ENCODE results near the gene NPIPA7. TPM values are rescaled to one million over a fixed set of nuclear protein-coding genes. Genes with fewer than 3 reads are reported as not detected.
"Not testable (repeated sequence)": the region's sequence is repeated elsewhere in the genome, so short reads cannot be mapped to it uniquely, and the experiment has no call there.

Gene NPIPA7
- 1 to 10 TPM; 1.1 to 7.7 (median 4.4) TPM for total RNA-seq
- 8.4 TPM for total RNA-seq (2013)
- 0 reads per million in 29 experiments for total RNA-seq

DNA sequence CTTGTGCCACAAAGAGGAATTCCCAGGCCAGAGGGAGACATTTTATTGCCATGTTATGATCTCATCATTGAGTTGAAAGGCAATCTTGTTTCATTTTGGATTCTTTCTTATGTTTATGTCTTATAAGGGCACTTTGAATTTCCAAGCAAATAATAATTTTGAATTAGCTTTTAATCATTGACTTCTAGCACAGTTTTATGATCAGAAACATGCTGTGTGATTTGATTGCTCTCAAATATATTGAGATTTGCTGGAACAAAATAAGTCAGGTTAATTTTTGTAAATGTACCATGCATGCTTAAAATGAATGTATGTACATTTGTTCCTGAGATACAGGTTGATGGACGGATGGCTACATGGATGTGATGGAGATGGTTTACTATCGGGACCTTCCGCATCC is at the start of gene NPIPA7:
Gene NPIPA7 (plus strand): TSS at position 301 of the 400 bp plus-strand sequence. CDS start 105 bp downstream, outside the sequence.
- H3K4me3 Mint-ChIP-seq; H3K4me3 ChIP-seq (ENCODE audit: control insufficient read depth in 1 of 2, extremely low read depth in 1 of 2, low read length in 1 of 2); H3K36me3 Mint-ChIP-seq; H3K27ac ChIP-seq (ENCODE audit: low read length); H3K27me3 Mint-ChIP-seq; H3K4me1 Mint-ChIP-seq; ATAC-seq (replicated peaks in 1 of 4); H3K27ac Mint-ChIP-seq; H3K36me3 ChIP-seq (ENCODE audit: control insufficient read depth in 2 of 2, extremely low read depth in 1 of 2, insufficient read depth in 1 of 2, low read length in 1 of 2); H3K27me3 ChIP-seq (replicated peaks in 1 of 2; ENCODE audit: control insufficient read depth in 2 of 2, extremely low read depth in 1 of 2, insufficient read depth in 2 of 2, low read length in 1 of 2); H3K9me3 ChIP-seq; POLR2A ChIA-PET; H3K9me3 Mint-ChIP-seq; DNase-seq; H3K4me1 ChIP-seq (ENCODE audit: control insufficient read depth in 1 of 2, extremely low read depth in 1 of 2, insufficient read depth in 2 of 2, low read length in 2 of 2); CTCF ChIA-PET: not testable (repeated sequence)
- no CpG with 5 or more reads among the region's 3 CpGs for WGBS (ENCODE audit: insufficient coverage)

DNA sequence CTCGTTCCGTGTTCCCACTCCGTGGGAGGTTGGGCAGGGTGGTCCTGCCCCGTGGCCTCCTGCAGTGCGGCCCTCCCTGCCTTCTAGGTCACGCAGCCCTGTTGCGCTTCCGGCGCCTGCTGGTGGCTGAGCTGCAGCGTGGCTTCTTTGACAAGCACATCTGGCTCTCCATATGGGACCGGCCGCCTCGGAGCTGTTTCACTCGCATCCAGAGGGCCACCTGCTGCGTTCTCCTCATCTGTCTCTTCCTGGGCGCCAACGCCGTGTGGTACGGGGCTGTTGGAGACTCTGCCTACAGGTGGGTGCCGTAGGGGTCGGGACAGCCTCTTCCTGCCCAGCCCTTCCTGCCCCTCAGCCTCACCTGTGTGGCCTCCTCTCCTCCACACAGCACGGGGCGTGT is 47.5 kb upstream of the NPIPA7 start:
- POLR2A ChIA-PET; H3K4me3 ChIP-seq (ENCODE audit: control insufficient read depth in 1 of 2, extremely low read depth in 1 of 2, low read length in 1 of 2); H3K9me3 Mint-ChIP-seq; H3K4me3 Mint-ChIP-seq; H3K27ac Mint-ChIP-seq; H3K27me3 ChIP-seq (replicated peaks in 1 of 2; ENCODE audit: control insufficient read depth in 2 of 2, extremely low read depth in 1 of 2, insufficient read depth in 2 of 2, low read length in 1 of 2); CTCF ChIA-PET; H3K27me3 Mint-ChIP-seq; H3K9me3 ChIP-seq; H3K4me1 ChIP-seq (ENCODE audit: control insufficient read depth in 1 of 2, extremely low read depth in 1 of 2, insufficient read depth in 2 of 2, low read length in 2 of 2); H3K36me3 ChIP-seq (ENCODE audit: control insufficient read depth in 2 of 2, extremely low read depth in 1 of 2, insufficient read depth in 1 of 2, low read length in 1 of 2); ATAC-seq (replicated peaks in 1 of 4); H3K4me1 Mint-ChIP-seq; H3K36me3 Mint-ChIP-seq; H3K27ac ChIP-seq (ENCODE audit: low read length): not testable (repeated sequence)
- no CpG with 5 or more reads among the region's 23 CpGs for WGBS (ENCODE audit: insufficient coverage)
- DNase-seq = peak in 1 of 35 experiments; percentile 0

- H3K27ac Mint-ChIP-seq; POLR2A ChIA-PET; H3K4me3 Mint-ChIP-seq; H3K4me1 ChIP-seq (ENCODE audit: control insufficient read depth in 1 of 2, extremely low read depth in 1 of 2, insufficient read depth in 2 of 2, low read length in 2 of 2); H3K36me3 Mint-ChIP-seq; H3K9me3 Mint-ChIP-seq; H3K27me3 ChIP-seq (replicated peaks in 1 of 2; ENCODE audit: control insufficient read depth in 2 of 2, extremely low read depth in 1 of 2, insufficient read depth in 2 of 2, low read length in 1 of 2); H3K4me3 ChIP-seq (ENCODE audit: control insufficient read depth in 1 of 2, extremely low read depth in 1 of 2, low read length in 1 of 2); H3K27me3 Mint-ChIP-seq; DNase-seq; H3K9me3 ChIP-seq; CTCF ChIA-PET; H3K4me1 Mint-ChIP-seq; ATAC-seq (replicated peaks in 1 of 4); H3K36me3 ChIP-seq (ENCODE audit: control insufficient read depth in 2 of 2, extremely low read depth in 1 of 2, insufficient read depth in 1 of 2, low read length in 1 of 2); H3K27ac ChIP-seq (ENCODE audit: low read length): not testable (repeated sequence)
- WGBS (ENCODE audit: insufficient coverage) = 80% methylated on average over 5 of the region's 30 CpGs
Measured at GRCh38 chr16:16357556-16357955, 21.4 kb upstream of the NPIPA7 start.

DNA sequence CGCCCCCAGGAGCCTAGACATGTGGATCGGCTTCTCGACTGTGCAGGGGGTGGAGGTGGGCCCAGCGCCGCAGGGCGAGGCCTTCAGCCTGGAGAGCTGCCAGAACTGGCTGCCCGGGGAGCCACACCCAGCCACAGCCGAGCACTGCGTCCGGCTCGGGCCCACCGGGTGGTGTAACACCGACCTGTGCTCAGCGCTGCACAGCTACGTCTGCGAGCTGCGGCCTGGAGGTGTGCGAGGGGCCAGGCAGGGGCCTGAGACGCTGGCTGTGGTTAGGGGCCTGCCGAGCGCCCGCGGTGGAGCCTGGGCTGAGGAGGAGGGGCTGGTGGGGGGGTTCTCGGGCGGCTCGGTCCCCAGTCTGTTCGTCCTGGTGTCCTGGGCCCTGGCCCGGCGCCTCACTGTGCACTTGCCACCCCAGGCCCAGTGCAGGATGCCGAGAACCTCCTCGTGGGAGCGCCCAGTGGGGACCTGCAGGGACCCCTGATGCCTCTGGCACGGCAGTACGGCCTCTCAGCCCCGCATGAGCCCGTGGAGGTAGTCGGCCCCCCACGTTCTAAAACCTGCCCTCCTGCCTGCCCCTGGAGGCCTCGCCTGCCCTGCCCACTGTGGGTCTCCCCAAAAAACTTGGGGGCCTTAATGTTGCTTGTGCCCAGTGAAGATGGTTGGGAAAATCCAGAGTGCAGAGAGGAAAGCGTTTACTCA is 20.2 kb upstream of the NPIPA7 start:
- no CpG with 5 or more reads among the region's 40 CpGs for WGBS (ENCODE audit: insufficient coverage)
- H3K9me3 ChIP-seq; H3K4me3 Mint-ChIP-seq; H3K4me1 Mint-ChIP-seq; H3K27me3 ChIP-seq (replicated peaks in 1 of 2; ENCODE audit: control insufficient read depth in 2 of 2, extremely low read depth in 1 of 2, insufficient read depth in 2 of 2, low read length in 1 of 2); H3K4me1 ChIP-seq (ENCODE audit: control insufficient read depth in 1 of 2, extremely low read depth in 1 of 2, insufficient read depth in 2 of 2, low read length in 2 of 2); H3K36me3 ChIP-seq (ENCODE audit: control insufficient read depth in 2 of 2, extremely low read depth in 1 of 2, insufficient read depth in 1 of 2, low read length in 1 of 2); H3K9me3 Mint-ChIP-seq; H3K36me3 Mint-ChIP-seq; H3K4me3 ChIP-seq (ENCODE audit: control insufficient read depth in 1 of 2, extremely low read depth in 1 of 2, low read length in 1 of 2); CTCF ChIA-PET; H3K27ac ChIP-seq (ENCODE audit: low read length); ATAC-seq (replicated peaks in 1 of 4); H3K27ac Mint-ChIP-seq; H3K27me3 Mint-ChIP-seq; POLR2A ChIA-PET: not testable (repeated sequence)
- peak in 1 of 35 experiments; percentile 16 for DNase-seq

DNA sequence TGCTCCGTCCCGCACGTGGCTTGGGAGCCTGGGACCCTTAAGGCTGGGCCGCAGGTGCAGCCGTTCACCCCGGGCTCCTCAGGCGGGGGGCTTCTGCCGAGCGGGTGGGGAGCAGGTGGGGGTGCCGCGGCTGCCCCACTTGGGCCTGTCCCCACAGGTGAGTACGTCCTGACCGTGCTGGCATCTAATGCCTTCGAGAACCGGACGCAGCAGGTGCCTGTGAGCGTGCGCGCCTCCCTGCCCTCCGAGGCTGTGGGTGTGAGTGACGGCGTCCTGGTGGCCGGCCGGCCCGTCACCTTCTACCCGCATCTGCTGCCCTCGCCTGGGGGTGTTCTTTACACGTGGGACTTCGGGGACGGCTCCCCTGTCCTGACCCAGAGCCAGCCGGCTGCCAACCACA is 15.3 kb upstream of the NPIPA7 start:
- H3K4me3 Mint-ChIP-seq; DNase-seq; H3K27me3 ChIP-seq (replicated peaks in 1 of 2; ENCODE audit: control insufficient read depth in 2 of 2, extremely low read depth in 1 of 2, insufficient read depth in 2 of 2, low read length in 1 of 2); CTCF ChIA-PET; H3K36me3 ChIP-seq (ENCODE audit: control insufficient read depth in 2 of 2, extremely low read depth in 1 of 2, insufficient read depth in 1 of 2, low read length in 1 of 2); H3K4me1 Mint-ChIP-seq; H3K27ac Mint-ChIP-seq; POLR2A ChIA-PET; ATAC-seq (replicated peaks in 1 of 4); H3K4me1 ChIP-seq (ENCODE audit: control insufficient read depth in 1 of 2, extremely low read depth in 1 of 2, insufficient read depth in 2 of 2, low read length in 2 of 2); H3K36me3 Mint-ChIP-seq; H3K4me3 ChIP-seq (ENCODE audit: control insufficient read depth in 1 of 2, extremely low read depth in 1 of 2, low read length in 1 of 2); H3K9me3 Mint-ChIP-seq; H3K27me3 Mint-ChIP-seq; H3K27ac ChIP-seq (ENCODE audit: low read length); H3K9me3 ChIP-seq: not testable (repeated sequence)
- no CpG with 5 or more reads among the region's 31 CpGs for whole genome bisulfite sequencing (ENCODE audit: insufficient coverage)

GRCh38 chr16:16364100-16364499 is 14.8 kb upstream of the NPIPA7 start:
- DNase-seq; H3K9me3 Mint-ChIP-seq; H3K27ac ChIP-seq (ENCODE audit: low read length); POLR2A ChIA-PET; H3K36me3 ChIP-seq (ENCODE audit: control insufficient read depth in 2 of 2, extremely low read depth in 1 of 2, insufficient read depth in 1 of 2, low read length in 1 of 2); H3K27me3 Mint-ChIP-seq; H3K36me3 Mint-ChIP-seq; H3K4me1 ChIP-seq (ENCODE audit: control insufficient read depth in 1 of 2, extremely low read depth in 1 of 2, insufficient read depth in 2 of 2, low read length in 2 of 2); ATAC-seq (replicated peaks in 1 of 4); H3K4me3 Mint-ChIP-seq; H3K9me3 ChIP-seq; H3K4me3 ChIP-seq (ENCODE audit: control insufficient read depth in 1 of 2, extremely low read depth in 1 of 2, low read length in 1 of 2); CTCF ChIA-PET; H3K4me1 Mint-ChIP-seq; H3K27me3 ChIP-seq (replicated peaks in 1 of 2; ENCODE audit: control insufficient read depth in 2 of 2, extremely low read depth in 1 of 2, insufficient read depth in 2 of 2, low read length in 1 of 2); H3K27ac Mint-ChIP-seq: not testable (repeated sequence)
- no CpG with 5 or more reads among the region's 39 CpGs for WGBS (ENCODE audit: insufficient coverage)

GRCh38 chr16:16364701-16365100 is 14.2 kb upstream of the NPIPA7 start:
- H3K27ac Mint-ChIP-seq; CTCF ChIA-PET; POLR2A ChIA-PET; H3K27me3 ChIP-seq (replicated peaks in 1 of 2; ENCODE audit: control insufficient read depth in 2 of 2, extremely low read depth in 1 of 2, insufficient read depth in 2 of 2, low read length in 1 of 2); H3K27ac ChIP-seq (ENCODE audit: low read length); H3K4me1 Mint-ChIP-seq; H3K9me3 ChIP-seq; H3K9me3 Mint-ChIP-seq; H3K36me3 ChIP-seq (ENCODE audit: control insufficient read depth in 2 of 2, extremely low read depth in 1 of 2, insufficient read depth in 1 of 2, low read length in 1 of 2); H3K4me3 ChIP-seq (ENCODE audit: control insufficient read depth in 1 of 2, extremely low read depth in 1 of 2, low read length in 1 of 2); H3K36me3 Mint-ChIP-seq; ATAC-seq (replicated peaks in 1 of 4); H3K27me3 Mint-ChIP-seq; H3K4me1 ChIP-seq (ENCODE audit: control insufficient read depth in 1 of 2, extremely low read depth in 1 of 2, insufficient read depth in 2 of 2, low read length in 2 of 2); H3K4me3 Mint-ChIP-seq: not testable (repeated sequence)
- no CpG with 5 or more reads among the region's 28 CpGs for WGBS (ENCODE audit: insufficient coverage)
- DNase-seq = peak in 1 of 35 experiments; percentile 2

Data from T-cell (primary cell).